Measurements from ENCODE around the gene HSBP1. TPM values are rescaled to one million over a fixed set of nuclear protein-coding genes. Genes with fewer than 3 reads are reported as not detected.
A peak's percentile ranks its signal among the peaks of the same experiment; 100 is the strongest.

Gene HSBP1
- total and polyA plus RNA-seq, 2 of the 8 experiments (the other 6 are each of a cell fraction or from before 2014, with no cell fraction given) = 78.4 to 219 TPM

DNA sequence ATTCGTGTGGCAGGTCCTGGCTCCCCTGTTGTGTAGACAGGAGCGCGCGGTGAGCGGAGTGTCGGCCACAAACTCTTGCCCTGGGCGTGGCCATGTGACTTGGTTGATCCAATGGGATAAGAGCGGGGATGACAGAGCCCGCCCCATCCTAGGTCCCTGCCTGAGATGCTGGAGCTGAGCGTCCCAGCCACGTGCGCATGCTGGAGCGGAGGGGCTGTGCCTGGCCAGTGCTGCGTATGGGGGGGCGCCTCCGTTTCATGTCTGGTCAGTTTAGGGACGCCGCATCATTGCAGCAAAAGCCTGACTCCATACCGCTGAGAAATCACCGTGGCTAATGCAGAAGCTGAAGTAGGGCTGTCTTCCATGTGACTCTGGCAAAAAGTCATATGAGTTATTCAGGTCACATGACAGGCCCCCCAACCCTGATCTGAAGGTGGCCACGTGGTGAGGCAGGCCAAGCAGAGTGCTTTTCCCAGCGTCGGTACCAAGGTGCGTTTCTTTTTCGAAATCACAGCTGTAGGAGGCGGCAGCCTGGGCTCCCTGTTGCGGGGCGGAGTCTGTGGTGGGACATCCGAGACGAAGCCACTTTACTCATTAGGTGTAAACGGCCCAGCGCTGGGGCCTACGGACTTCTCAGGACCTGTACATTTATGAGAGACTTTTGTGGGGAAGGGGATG is 22.5 kb downstream of the HSBP1 start:
- no peak for FAIRE-seq
- H3K9ac ChIP-seq (replicated peaks in 1 of 4; ENCODE audit: extremely low read depth in 1 of 4, low read depth in 3 of 4, low read length in 3 of 4) = no peak overlapping the region
- peak overlapping the region; percentile 89; the same call in 1 of the 2 replicates for H2BK12ac ChIP-seq (ENCODE audit: low read depth, low read length)
- peaks cover 9 to 13% of the 10 kb centered on the region in 2 experiments for H3K9me3 ChIP-seq (ENCODE audit: insufficient read depth in 2 of 2, low read depth in 1 of 2, low read length in 1 of 2)
- H4K20me1 ChIP-seq (replicated peaks in 1 of 2; ENCODE audit: control insufficient read depth in 1 of 2, insufficient read depth in 2 of 2, low read length in 2 of 2) = no peaks in the 10 kb centered on the region
- TF ChIP-seq EZH2 (IDR thresholded peaks at IDR 0.05; ENCODE audit: low read depth, low read length, severe bottlenecking) = no peak
- TF ChIP-seq, protein P1, sequence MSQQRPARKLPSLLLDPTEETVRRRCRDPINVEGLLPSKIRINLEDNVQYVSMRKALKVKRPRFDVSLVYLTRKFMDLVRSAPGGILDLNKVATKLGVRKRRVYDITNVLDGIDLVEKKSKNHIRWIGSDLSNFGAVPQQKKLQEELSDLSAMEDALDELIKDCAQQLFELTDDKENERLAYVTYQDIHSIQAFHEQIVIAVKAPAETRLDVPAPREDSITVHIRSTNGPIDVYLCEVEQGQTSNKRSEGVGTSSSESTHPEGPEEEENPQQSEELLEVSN (IDR thresholded peaks at IDR 0.05) = peak; percentile 75
- TF ChIP-seq, protein P2, sequence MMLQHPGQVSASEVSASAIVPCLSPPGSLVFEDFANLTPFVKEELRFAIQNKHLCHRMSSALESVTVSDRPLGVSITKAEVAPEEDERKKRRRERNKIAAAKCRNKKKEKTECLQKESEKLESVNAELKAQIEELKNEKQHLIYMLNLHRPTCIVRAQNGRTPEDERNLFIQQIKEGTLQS (IDR thresholded peaks at IDR 0.05; ENCODE audit: insufficient read depth, low read depth, low read length) = peak; percentile 23; the same call in 1 of the 2 replicates
- TF ChIP-seq, protein P3, sequence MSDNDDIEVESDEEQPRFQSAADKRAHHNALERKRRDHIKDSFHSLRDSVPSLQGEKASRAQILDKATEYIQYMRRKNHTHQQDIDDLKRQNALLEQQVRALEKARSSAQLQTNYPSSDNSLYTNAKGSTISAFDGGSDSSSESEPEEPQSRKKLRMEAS (IDR thresholded peaks at IDR 0.05) = peak; percentile 90
- TF ChIP-seq, protein P4, sequence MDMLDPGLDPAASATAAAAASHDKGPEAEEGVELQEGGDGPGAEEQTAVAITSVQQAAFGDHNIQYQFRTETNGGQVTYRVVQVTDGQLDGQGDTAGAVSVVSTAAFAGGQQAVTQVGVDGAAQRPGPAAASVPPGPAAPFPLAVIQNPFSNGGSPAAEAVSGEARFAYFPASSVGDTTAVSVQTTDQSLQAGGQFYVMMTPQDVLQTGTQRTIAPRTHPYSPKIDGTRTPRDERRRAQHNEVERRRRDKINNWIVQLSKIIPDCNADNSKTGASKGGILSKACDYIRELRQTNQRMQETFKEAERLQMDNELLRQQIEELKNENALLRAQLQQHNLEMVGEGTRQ (IDR thresholded peaks at IDR 0.05; ENCODE audit: low read length) = peak; percentile 55
- no peak overlapping the region for H3K23ac ChIP-seq (ENCODE audit: insufficient read length)
- peak overlapping the region; percentile 29; the same call in 1 of the 2 replicates for H2BK20ac ChIP-seq (ENCODE audit: low read length)
- no peak overlapping the region for H3K56ac ChIP-seq (replicated peaks; ENCODE audit: insufficient read length, low read depth, low read length)
- no peaks in the 10 kb centered on the region for H3K79me1 ChIP-seq (ENCODE audit: low read depth, low read length)
- no peak overlapping the region for H2BK120ac ChIP-seq (replicated peaks; ENCODE audit: low read depth, low read length)
- H2AFZ ChIP-seq (ENCODE audit: low read length) = no peak overlapping the region
- CTCF ChIA-PET (ENCODE audit: partially characterized antibody) = interaction anchor here (0.7 to 1.6 kb wide), 5 partner anchors 48 to 123 kb away, joined by 3 to 4 read pairs (median 3); partner anchors contain the start of gene OSGIN1
- H3K23me2 ChIP-seq (ENCODE audit: low read depth, low read length) = no peaks in the 10 kb centered on the region
- peak overlapping the region; percentile 5 for H3K18ac ChIP-seq (ENCODE audit: extremely low read depth, low read length)
- H3K14ac ChIP-seq (ENCODE audit: insufficient read length) = no peak overlapping the region
- no peaks in the 10 kb centered on the region for H3K79me2 ChIP-seq (ENCODE audit: control insufficient read depth in 1 of 2, insufficient read depth in 2 of 2, low read length in 2 of 2)
- 80% methylated on average over 33 of the region's 33 CpGs; no CpG with 5 or more reads in 1 of the 2 experiments for WGBS, 2 experiments (ENCODE audit: extremely low coverage in 1 of 2, insufficient coverage in 1 of 2, insufficient read length in 1 of 2, insufficient replicate concordance in 2 of 2, low coverage in 1 of 2, low lambda C conversion rate in 2 of 2, missing lambda C conversion rate in 1 of 2)
- DNase-seq (ENCODE audit: low read depth in 1 of 2, low spot score in 2 of 2) = no peak
- H2BK5ac ChIP-seq (ENCODE audit: low read depth, low read length) = no peak overlapping the region
- POLR2A ChIA-PET (ENCODE audit: partially characterized antibody) = interaction anchor here (0.6 to 5.8 kb wide), 3 partner anchors 12 to 243 kb away, joined by 4 to 54 read pairs (median 5); partner anchors contain the start of gene MLYCD
- peak overlapping the region; percentile 53; the same call in 1 of the 2 replicates for H2BK15ac ChIP-seq (ENCODE audit: low read length)
- no peak overlapping the region for H3K27ac ChIP-seq (ENCODE audit: low read depth, low read length)
- H3K4me2 ChIP-seq (ENCODE audit: insufficient read depth in 1 of 2, low read depth in 2 of 2, low read length in 2 of 2) = no peak overlapping the region
- peak overlapping the region; percentile 50 for H4K91ac ChIP-seq (replicated peaks; ENCODE audit: insufficient read length, low read length)
- 0 out of 2 replicates have a peak overlapping the region, but pooled peaks have one; percentile 9 for H4K8ac ChIP-seq (ENCODE audit: extremely low read depth, insufficient read depth, low read length)
- H3K4me1 ChIP-seq (replicated peaks in 1 of 4; ENCODE audit: control insufficient read depth in 3 of 4, insufficient read depth in 4 of 4, low read length in 3 of 4) = peaks cover 6 to 14% (median 8%) of the 10 kb centered on the region in 4 experiments
- H4K5ac ChIP-seq (ENCODE audit: insufficient read length, low read depth, low read length) = no peak overlapping the region
- H3K4me3 ChIP-seq (ENCODE audit: extremely low read depth in 1 of 4, insufficient read depth in 2 of 4, low read depth in 3 of 4, low read length in 4 of 4) = no peak overlapping the region
- H3K27me3 ChIP-seq (replicated peaks in 1 of 4; ENCODE audit: control insufficient read depth in 3 of 4, extremely low read depth in 1 of 4, insufficient read depth in 3 of 4, low read length in 3 of 4) = no peaks in the 10 kb centered on the region
- no peak overlapping the region for H3K4ac ChIP-seq (replicated peaks; ENCODE audit: insufficient read length, low read depth, low read length)
- H2AK5ac ChIP-seq (ENCODE audit: low read depth, low read length) = peak overlapping the region; percentile 41; the same call in 1 of the 2 replicates
- H3K36me3 ChIP-seq (ENCODE audit: control insufficient read depth in 2 of 4, insufficient read depth in 4 of 4, low read length in 3 of 4) = no peaks in the 10 kb centered on the region

All from H1 (cell line).